UCSD-AML1 (cell line): Measurements from ENCODE around the gene TK2.
"Not testable (repeated sequence)": the region's sequence is repeated elsewhere in the genome, so short reads cannot be mapped to it uniquely, and the experiment has no call there.

Experiments
- DNase-seq: peaks from one replicate; lab custom pipeline; 2025; ENCODE audit not compliant: unreplicated experiment; lab: John Stamatoyannopoulos, UW

TK2 gene

DNA sequence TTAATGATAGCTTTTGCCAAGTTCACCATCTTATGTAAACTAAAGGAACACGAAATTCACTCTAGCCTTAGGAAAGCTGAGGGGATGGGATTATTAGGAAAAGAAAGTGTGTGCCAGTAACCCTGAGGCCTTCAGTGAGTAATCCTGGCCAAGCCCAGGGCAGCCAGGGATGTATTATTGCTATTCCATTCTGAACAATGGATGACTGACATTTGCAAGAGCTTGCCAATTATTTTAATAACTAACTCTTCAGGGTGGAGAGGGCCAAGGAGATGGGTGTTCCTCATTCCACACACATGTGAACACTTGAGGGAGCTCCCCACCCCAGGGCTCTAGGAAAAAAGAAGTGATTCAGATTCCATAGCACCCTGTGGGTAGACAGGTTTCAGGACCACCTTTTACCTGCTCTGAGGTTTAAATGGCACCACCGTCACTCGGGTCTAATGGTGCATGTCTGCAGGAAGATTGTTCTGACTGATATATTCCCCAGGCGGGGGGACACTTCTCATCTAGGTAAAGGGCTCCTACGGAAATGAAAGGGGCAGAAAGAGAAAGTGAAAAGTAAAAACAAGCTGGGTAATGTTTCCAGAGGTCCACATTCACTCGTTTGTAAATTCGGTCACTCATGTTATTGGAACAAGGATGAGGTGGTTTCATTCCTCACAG is 41.5 kb downstream of the TK2 start:
- DNase-seq = no peak

GRCh38 chr16:66507731-66508239 is 42.1 kb downstream of the TK2 start:
- no peak for DNase-seq

- DNase-seq = no peak
Measured at GRCh38 chr16:66503612-66504011, 46.3 kb downstream of the TK2 start.

DNA sequence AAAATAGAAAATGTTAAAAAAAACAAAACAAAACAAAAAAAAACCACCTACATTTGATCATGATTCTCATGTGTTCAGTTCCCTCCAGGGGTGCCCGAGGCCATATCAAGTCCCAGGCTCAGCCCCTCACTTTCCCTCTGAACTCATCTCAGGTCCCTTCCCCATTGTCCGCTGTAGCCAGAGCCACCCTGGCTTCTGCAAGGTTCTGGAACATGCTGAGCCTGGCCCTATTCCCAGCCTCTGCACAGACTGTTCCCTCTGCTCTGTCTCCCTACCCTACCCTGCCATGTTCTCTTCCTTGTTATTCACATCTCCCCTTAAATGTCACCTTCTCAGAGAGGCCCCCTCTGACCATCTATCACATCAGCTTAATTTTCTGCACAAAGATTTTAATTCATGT is 46.9 kb downstream of the TK2 start:
- no peak for DNase-seq

GRCh38 chr16:66502020-66502913 is 47.7 kb downstream of the TK2 start:
- DNase-seq = no peak

- not testable (repeated sequence) for DNase-seq
Measured at GRCh38 chr16:66501563-66501962, 48.4 kb downstream of the TK2 start.

DNA sequence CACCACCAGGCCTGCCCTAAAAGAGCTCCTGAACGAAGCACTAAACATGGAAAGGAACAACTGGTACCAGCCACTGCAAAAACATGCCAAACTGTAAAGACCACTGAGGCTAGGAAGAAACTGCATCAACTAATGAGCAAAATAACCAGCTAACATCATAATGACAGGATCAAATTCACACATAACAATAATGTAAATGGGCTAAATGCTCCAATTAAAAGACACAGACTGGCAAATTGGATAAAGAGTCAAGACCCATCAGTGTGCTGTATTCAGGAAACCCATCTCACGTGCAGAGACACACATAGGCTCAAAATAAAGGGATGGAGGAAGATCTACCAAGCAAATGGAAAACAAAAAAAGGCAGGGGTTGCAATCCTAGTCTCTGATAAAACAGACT is 52.0 kb downstream of the TK2 start:
- DNase-seq = not testable (repeated sequence)

- DNase-seq = not testable (repeated sequence)
Measured at GRCh38 chr16:66496226-66496625, 53.7 kb downstream of the TK2 start.

GRCh38 chr16:66495440-66495839 is 54.5 kb downstream of the TK2 start:
- no peak for DNase-seq

GRCh38 chr16:66494916-66495315 is 55.0 kb downstream of the TK2 start:
- DNase-seq = no peak

DNA sequence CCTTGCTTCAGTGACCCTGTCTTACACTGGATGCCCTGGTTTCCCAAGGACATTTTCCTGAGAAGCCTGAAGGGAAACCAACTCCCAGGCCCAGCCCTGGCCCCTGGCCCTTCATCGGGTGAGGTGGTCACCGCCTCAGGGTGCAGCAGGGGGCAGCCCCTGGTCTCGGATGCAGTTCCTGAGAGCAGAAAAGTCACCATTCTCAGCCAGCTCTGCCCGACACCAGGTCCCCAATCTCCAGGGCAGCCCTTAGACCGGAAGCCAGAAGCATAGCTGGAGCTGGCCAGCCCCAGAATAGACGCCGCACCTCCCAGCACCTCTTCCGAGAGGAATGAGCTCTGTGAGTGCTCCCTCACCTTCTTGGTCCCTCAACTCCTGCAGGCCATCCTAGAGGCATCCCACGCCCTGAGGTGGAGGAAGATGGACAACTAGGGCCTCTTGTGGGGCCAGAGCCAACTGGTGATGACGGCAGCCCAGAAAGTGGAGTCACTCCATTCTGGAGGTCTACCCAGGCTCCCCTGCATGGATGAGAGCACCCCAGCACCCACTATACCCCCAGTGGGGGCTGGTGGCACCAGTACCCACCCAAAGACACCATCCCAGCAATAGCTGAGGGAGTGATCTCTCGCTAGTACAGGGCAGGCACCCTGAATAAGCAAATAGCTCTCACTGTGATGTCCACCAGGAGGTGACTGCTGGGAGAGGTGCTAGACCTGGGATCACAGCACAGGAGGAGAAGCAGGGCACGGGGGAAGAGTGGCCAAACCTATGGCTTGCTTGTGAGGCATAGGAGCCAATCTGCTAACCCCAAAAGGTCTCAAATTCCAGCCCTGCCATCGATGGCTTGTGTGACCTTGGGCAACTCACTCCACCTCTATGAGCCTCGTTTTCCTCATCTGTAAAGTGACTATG is 56.2 kb downstream of the TK2 start:
- no peak for DNase-seq

- no peak for DNase-seq
Measured at GRCh38 chr16:66491716-66492064, 58.2 kb downstream of the TK2 start.

GRCh38 chr16:66490774-66491715 is 58.9 kb downstream of the TK2 start:
- peak; percentile 43 for DNase-seq

GRCh38 chr16:66489818-66490217 is 60.1 kb downstream of the TK2 start:
- no peak for DNase-seq

DNA sequence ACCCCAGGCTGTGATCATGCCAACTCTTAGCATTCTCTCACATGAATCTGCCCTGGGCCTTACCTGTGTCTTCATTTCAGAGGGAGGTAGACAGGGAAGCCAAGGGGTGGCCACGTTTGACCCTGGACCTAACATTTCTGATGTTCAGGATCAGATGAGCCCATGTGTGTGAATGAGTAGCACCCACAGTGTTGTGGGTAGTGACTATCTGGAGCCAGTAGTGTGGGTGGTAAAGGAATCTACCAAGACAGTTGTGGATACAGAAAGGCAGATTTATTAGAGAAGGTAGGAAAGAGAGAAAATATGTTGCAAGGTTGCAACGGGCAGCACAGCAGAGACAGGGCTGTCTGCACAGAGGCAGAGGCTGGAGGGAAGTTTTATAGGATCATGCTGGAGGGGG is 60.5 kb downstream of the TK2 start:
- no peak for DNase-seq

DNA sequence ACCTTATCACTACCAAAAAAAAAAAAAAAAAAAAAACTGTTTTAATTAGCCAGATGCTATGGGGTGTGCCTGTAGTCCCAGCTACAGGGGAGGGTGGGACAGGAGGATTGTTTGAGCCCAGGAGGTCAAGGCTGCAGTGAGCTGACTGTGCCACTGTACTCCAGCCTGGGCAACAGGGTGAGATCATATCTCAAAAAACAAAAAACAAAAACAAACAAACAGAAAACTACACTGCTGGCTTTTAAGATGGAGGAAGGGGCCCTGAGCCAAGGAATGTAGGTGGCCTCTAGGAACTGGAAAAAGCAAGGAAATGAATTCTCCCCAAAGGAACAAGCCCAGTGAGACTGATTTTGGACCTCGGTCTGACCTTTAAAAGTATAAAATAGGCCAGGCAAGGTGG is 61.4 kb downstream of the TK2 start:
- DNase-seq = no peak

- no peak for DNase-seq
Measured at GRCh38 chr16:66487580-66488275, 62.2 kb downstream of the TK2 start.

DNA sequence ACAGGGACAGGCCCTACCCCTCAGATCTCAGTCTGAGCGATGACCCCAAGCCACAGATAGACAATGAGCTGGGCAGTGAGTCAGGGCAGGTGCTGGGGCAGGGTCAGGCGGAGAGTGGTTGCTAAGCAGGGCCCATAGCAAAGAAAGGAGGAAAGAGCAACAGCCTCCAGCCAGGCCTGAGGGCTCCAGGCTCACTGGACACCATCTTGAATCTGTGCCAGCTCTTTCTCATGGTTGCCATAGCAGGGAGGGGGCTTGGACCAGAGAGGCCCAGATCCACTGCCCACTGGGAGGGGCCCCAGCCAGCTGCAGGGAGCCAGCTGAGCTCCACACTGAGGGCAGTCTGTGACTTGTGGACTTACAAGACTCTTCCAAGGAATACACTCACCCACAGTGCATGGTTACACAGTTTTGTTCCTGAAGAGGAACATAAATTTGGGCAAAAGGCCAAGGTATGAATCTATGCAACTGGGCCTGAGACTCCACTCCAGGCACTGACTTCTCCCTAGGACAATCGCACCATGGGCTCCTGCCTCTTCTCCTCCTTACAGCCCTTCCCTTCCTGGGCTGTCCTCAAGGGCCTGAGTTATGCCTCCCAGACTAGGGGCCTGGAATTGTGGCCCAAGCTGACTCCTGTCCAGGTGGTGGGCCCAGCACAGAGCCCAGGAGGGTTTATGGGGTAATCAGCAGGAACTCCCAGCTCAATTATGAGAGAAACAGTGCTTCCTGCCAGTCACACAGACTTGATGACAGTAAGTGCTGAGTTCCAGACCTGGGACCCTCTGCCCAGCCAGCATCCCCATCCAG is 62.9 kb downstream of the TK2 start:
- DNase-seq = no peak
